ENCODE results near the gene CRX. TPM values are rescaled to one million over a fixed set of nuclear protein-coding genes. Genes with fewer than 3 reads are reported as not detected.

CRX gene
- total RNA-seq, 1 experiment from 2014 or later: not detected

- CTCF ChIA-PET: no interaction called here
- Histone ChIP-seq H3K27ac (ENCODE audit: low read length) (peak within 1 kb of the TSS; percentile 90), H3K9me3 (ENCODE audit: control insufficient read depth, insufficient read depth, low read depth, low read length) (no peaks in the 10 kb centered on the region), H3K36me3 (ENCODE audit: control insufficient read depth, insufficient read depth, low read length) (peaks cover 5% of the 10 kb centered on the region; the same call in 1 of the 2 replicates), H3K27me3 (ENCODE audit: control insufficient read depth, insufficient read depth, low read length) (no peaks in the 10 kb centered on the region), H3K4me3 (ENCODE audit: low read depth in 2 of 2, low read length in 2 of 2) (peak within 1 kb of the TSS; percentile 87 to 89), H3K4me1 (ENCODE audit: control insufficient read depth, insufficient read depth, low read length) (no peaks in the 10 kb centered on the region)
- in situ Hi-C loops (cut with HindIII; ENCODE audit: low pct_unique_long_range_greater_than_20kb, low sequenced_read_pairs): no loop called here
- BruUV-seq (replicated peaks): no TSS peak
- POLR2A ChIA-PET: interaction anchor here (0.6 kb wide), 1 partner anchor 11 kb away, joined by 3 read pairs; no protein-coding TSS in a partner anchor
- ATAC-seq: peak; percentile 94
- DNase-seq (ENCODE audit: low read depth, low spot score): no peak
- no peak for TF ChIP-seq SIN3A (IDR thresholded peaks at IDR 0.05; ENCODE audit: borderline replicate concordance, insufficient read depth, low read depth, low read length)
- no peak for TF ChIP-seq CTCF (IDR thresholded peaks at IDR 0.05)
- peak; percentile 76 for TF ChIP-seq POLR2AphosphoS5 (IDR thresholded peaks at IDR 0.05; ENCODE audit: low read depth, low read length)
- intact Hi-C loops (cut with micrococcal nuclease; ENCODE audit: unreplicated experiment): no loop called here
These were observed 43.4 kb upstream of the CRX start, which contains the start of gene SELENOW for GRCh38 chr19:47778049-47778953. Gene SELENOW (plus strand): TSS chr19:47778703. CDS start chr19:47778786, 83 bp downstream.

GRCh38 chr19:47778954-47779351 is 42.8 kb upstream of the CRX start:
- Histone ChIP-seq H3K4me3 (ENCODE audit: low read depth in 2 of 2, low read length in 2 of 2) (peak overlapping the region; percentile 87 to 89), H3K9me3 (ENCODE audit: control insufficient read depth, insufficient read depth, low read depth, low read length) (no peaks in the 10 kb centered on the region), H3K27me3 (ENCODE audit: control insufficient read depth, insufficient read depth, low read length) (no peaks in the 10 kb centered on the region), H3K36me3 (ENCODE audit: control insufficient read depth, insufficient read depth, low read length) (peaks cover 5% of the 10 kb centered on the region; the same call in 1 of the 2 replicates), H3K4me1 (ENCODE audit: control insufficient read depth, insufficient read depth, low read length) (no peaks in the 10 kb centered on the region), H3K27ac (ENCODE audit: low read length) (peak overlapping the region; percentile 90)
- DNase-seq (ENCODE audit: low read depth, low spot score) (no peak), ATAC-seq (no peak)
- in situ Hi-C loops (cut with HindIII; ENCODE audit: low pct_unique_long_range_greater_than_20kb, low sequenced_read_pairs) (no loop called here), intact Hi-C loops (cut with micrococcal nuclease; ENCODE audit: unreplicated experiment) (no loop called here)
- POLR2A ChIA-PET: no interaction called here
- TF ChIP-seq CTCF (IDR thresholded peaks at IDR 0.05): no peak
- TF ChIP-seq POLR2AphosphoS5 (IDR thresholded peaks at IDR 0.05; ENCODE audit: low read depth, low read length): no peak
- no peak for TF ChIP-seq SIN3A (IDR thresholded peaks at IDR 0.05; ENCODE audit: borderline replicate concordance, insufficient read depth, low read depth, low read length)
- no peak for TF ChIP-seq TCF7L2 (IDR thresholded peaks at IDR 0.05; ENCODE audit: low read depth, low read length)
- CTCF ChIA-PET: no interaction called here
- TSS peak; percentile 79 for BruUV-seq (replicated peaks)

- H3K4me3 ChIP-seq (ENCODE audit: low read depth in 2 of 2, low read length in 2 of 2): peak overlapping the region; percentile 87 to 89
- ATAC-seq: no peak
- in situ Hi-C loops (cut with HindIII; ENCODE audit: low pct_unique_long_range_greater_than_20kb, low sequenced_read_pairs): no loop called here
- H3K27ac ChIP-seq (ENCODE audit: low read length): peak overlapping the region; percentile 90
- ChIA-PET POLR2A (no interaction called here), CTCF (no interaction called here)
- peaks cover 5% of the 10 kb centered on the region; the same call in 1 of the 2 replicates for H3K36me3 ChIP-seq (ENCODE audit: control insufficient read depth, insufficient read depth, low read length)
- no peaks in the 10 kb centered on the region for H3K4me1 ChIP-seq (ENCODE audit: control insufficient read depth, insufficient read depth, low read length)
- H3K27me3 ChIP-seq (ENCODE audit: control insufficient read depth, insufficient read depth, low read length): no peaks in the 10 kb centered on the region
- TF ChIP-seq REST (IDR thresholded peaks at IDR 0.05; ENCODE audit: insufficient read depth in 1 of 2, low read depth in 2 of 2, low read length in 1 of 2) (no peak), TCF7L2 (IDR thresholded peaks at IDR 0.05; ENCODE audit: low read depth, low read length) (no peak), POLR2AphosphoS5 (IDR thresholded peaks at IDR 0.05; ENCODE audit: low read depth, low read length) (no peak), SIN3A (IDR thresholded peaks at IDR 0.05; ENCODE audit: borderline replicate concordance, insufficient read depth, low read depth, low read length) (no peak), CTCF (IDR thresholded peaks at IDR 0.05) (no peak)
- no TSS peak for BruUV-seq (replicated peaks)
- H3K9me3 ChIP-seq (ENCODE audit: control insufficient read depth, insufficient read depth, low read depth, low read length): no peaks in the 10 kb centered on the region
- intact Hi-C loops (cut with micrococcal nuclease; ENCODE audit: unreplicated experiment): no loop called here
- no peak for DNase-seq (ENCODE audit: low read depth, low spot score)
These were observed 42.1 kb upstream of the CRX start for GRCh38 chr19:47779524-47780214.
